H1 (cell line): ENCODE measurements around the gene RAMP3. TPM values are rescaled to one million over a fixed set of nuclear protein-coding genes. Genes with fewer than 3 reads are reported as not detected.

Experiments
- CTCF ChIA-PET: fragments of 300-600 bp; sonication (Branson Sonifier 250); formaldehyde crosslinking; loops from one replicate; lab custom pipeline; 2021; ENCODE audit not compliant: partially characterized antibody; lab: Charles Lee
- POLR2A ChIA-PET: fragments of 300-600 bp; sonication (Branson Sonifier 250); formaldehyde crosslinking; loops from one replicate; lab custom pipeline; 2021; ENCODE audit warnings: inconsistent platforms; ENCODE audit not compliant: partially characterized antibody; lab: Charles Lee
- DNase-seq, 2 experiments: peaks; one replicate each; pipeline versions ENCODE4 v3.0.0 to v3.0.0-alpha.2; 2010 to 2022; ENCODE audit warnings: low spot score in 2 of 2, low read depth in 1 of 2, mixed read lengths in 1 of 2
- FAIRE-seq: peaks from 2 replicates; lab custom pipeline; 2011; peaks lifted over from hg19 to GRCh38; lab: Jason Lieb, UNC
- H2AFZ ChIP-seq: 2 replicates; pipeline ENCODE4 v1.8.1; 2012; ENCODE audit warnings: low read length, inconsistent platforms
- H2AK5ac ChIP-seq: 2 replicates; pipeline ENCODE4 v1.6.1; 2013; ENCODE audit warnings: low read depth, low read length
- H2BK120ac ChIP-seq: replicated peaks from 2 replicates; pipeline ENCODE3; 2013; ENCODE audit warnings: low read depth, low read length, inconsistent platforms
- H2BK12ac ChIP-seq: 2 replicates; pipeline ENCODE4 v1.6.1; 2013; ENCODE audit warnings: low read depth, low read length
- H2BK15ac ChIP-seq: 2 replicates; pipeline ENCODE4 v1.6.1; 2013; ENCODE audit warnings: low read length
- H2BK20ac ChIP-seq: 2 replicates; pipeline ENCODE4 v1.6.1; 2013; ENCODE audit warnings: low read length
- H2BK5ac ChIP-seq: 2 replicates; pipeline ENCODE4 v1.6.1; 2013; ENCODE audit warnings: low read depth, low read length
- H3K14ac ChIP-seq: 2 replicates; pipeline ENCODE4 v1.6.1; 2013; ENCODE audit warnings: inconsistent platforms; ENCODE audit not compliant: insufficient read length
- H3K18ac ChIP-seq: 2 replicates; pipeline ENCODE4 v1.6.1; 2013; ENCODE audit warnings: low read length; ENCODE audit errors: extremely low read depth
- H3K23ac ChIP-seq: 2 replicates; pipeline ENCODE4 v1.6.1; 2013; ENCODE audit warnings: inconsistent platforms; ENCODE audit not compliant: insufficient read length
- H3K23me2 ChIP-seq: 2 replicates; pipeline ENCODE4 v1.6.1; 2013; ENCODE audit warnings: low read depth, low read length
- H3K27ac ChIP-seq: 2 replicates; pipeline ENCODE4 v1.6.1; 2011; ENCODE audit warnings: low read depth, low read length, inconsistent platforms
- H3K27me3 ChIP-seq, 4 experiments: replicated peaks in 1 of 4; 1 replicate in 1 of 4; 2 replicates in 3 of 4; pipeline versions ENCODE4 v1.6.1 to v1.8.1; 2011 to 2013; ENCODE audit warnings: low read length in 3 of 4, mild to moderate bottlenecking in 3 of 4, inconsistent platforms in 2 of 4, mixed read lengths in 2 of 4, moderate library complexity in 1 of 4; ENCODE audit not compliant: control insufficient read depth in 3 of 4, insufficient read depth in 3 of 4; ENCODE audit errors: extremely low read depth in 1 of 4
- H3K36me3 ChIP-seq, 4 experiments: 2 replicates each; pipeline versions ENCODE4 v1.6.1 to v1.8.1; 2011 to 2013; ENCODE audit warnings: mild to moderate bottlenecking in 4 of 4, low read length in 3 of 4, moderate library complexity in 2 of 4, control low read depth in 1 of 4, inconsistent platforms in 1 of 4; ENCODE audit not compliant: insufficient read depth in 4 of 4, control insufficient read depth in 2 of 4
- H3K4ac ChIP-seq: replicated peaks from 2 replicates; pipeline ENCODE3; 2013; ENCODE audit warnings: low read length, low read depth, mixed read lengths, inconsistent platforms; ENCODE audit not compliant: insufficient read length
- H3K4me1 ChIP-seq, 4 experiments: replicated peaks in 1 of 4; 1 replicate in 1 of 4; 2 replicates in 3 of 4; pipeline versions ENCODE4 v1.6.1 to v1.8.1; 2011 to 2013; ENCODE audit warnings: low read length in 3 of 4, inconsistent platforms in 2 of 4, mixed read lengths in 1 of 4; ENCODE audit not compliant: insufficient read depth in 4 of 4, control insufficient read depth in 3 of 4
- H3K4me2 ChIP-seq, 2 experiments: 2 replicates each; pipeline versions ENCODE4 v1.6.1 to v1.8.1; 2011 to 2013; ENCODE audit warnings: low read depth in 2 of 2, low read length in 2 of 2, control low read depth in 1 of 2, inconsistent platforms in 1 of 2, mild to moderate bottlenecking in 1 of 2; ENCODE audit not compliant: insufficient read depth in 1 of 2
- H3K4me3 ChIP-seq, 4 experiments: fragments of 200-600, 300-600 bp in 1 of 4; sonication (generic), shearing (Covaris generic), sonication (Bioruptor Twin) in 1 of 4; 2 replicates each; pipeline versions ENCODE4 v1.5.1 to v1.8.1; 2011 to 2016; ENCODE audit warnings: low read length in 4 of 4, low read depth in 3 of 4, control low read depth in 2 of 4, inconsistent platforms in 2 of 4, mild to moderate bottlenecking in 2 of 4, mixed read lengths in 1 of 4, moderate library complexity in 1 of 4; ENCODE audit not compliant: insufficient read depth in 2 of 4; ENCODE audit errors: extremely low read depth in 1 of 4
- H3K56ac ChIP-seq: replicated peaks from 2 replicates; pipeline ENCODE3; 2013; ENCODE audit warnings: low read depth, mild to moderate bottlenecking, mixed read lengths, low read length, inconsistent platforms; ENCODE audit not compliant: insufficient read length
- H3K79me1 ChIP-seq: 2 replicates; pipeline ENCODE4 v1.6.1; 2013; ENCODE audit warnings: low read depth, low read length, control low read depth
- H3K79me2 ChIP-seq, 2 experiments: 2 replicates each; pipeline versions ENCODE4 v1.6.1 to v1.8.1; 2012 to 2013; ENCODE audit warnings: low read length in 2 of 2, mild to moderate bottlenecking in 2 of 2, inconsistent platforms in 1 of 2; ENCODE audit not compliant: insufficient read depth in 2 of 2, control insufficient read depth in 1 of 2
- H3K9ac ChIP-seq, 4 experiments: replicated peaks in 1 of 4; 1 replicate in 1 of 4; 2 replicates in 3 of 4; pipeline versions ENCODE4 v1.6.1 to v1.8.1; 2011 to 2013; ENCODE audit warnings: low read depth in 3 of 4, low read length in 3 of 4, control low read depth in 2 of 4, mild to moderate bottlenecking in 2 of 4, moderate library complexity in 2 of 4, inconsistent platforms in 1 of 4; ENCODE audit errors: extremely low read depth in 1 of 4
- H3K9me3 ChIP-seq, 2 experiments: 2 replicates each; pipeline versions ENCODE4 v1.6.1 to v1.8.1; 2012 to 2013; ENCODE audit warnings: mild to moderate bottlenecking in 2 of 2, moderate library complexity in 2 of 2, control low read depth in 1 of 2, inconsistent platforms in 1 of 2, low read depth in 1 of 2, low read length in 1 of 2, mixed read lengths in 1 of 2; ENCODE audit not compliant: insufficient read depth in 2 of 2
- H4K20me1 ChIP-seq, 2 experiments: replicated peaks in 1 of 2; 2 replicates each; pipeline versions ENCODE3 to v1.8.1; 2011 to 2013; ENCODE audit warnings: inconsistent platforms in 2 of 2, low read length in 2 of 2, mild to moderate bottlenecking in 1 of 2; ENCODE audit not compliant: insufficient read depth in 2 of 2, control insufficient read depth in 1 of 2
- H4K5ac ChIP-seq: 2 replicates; pipeline ENCODE4 v1.6.1; 2013; ENCODE audit warnings: low read length, low read depth, mixed read lengths, inconsistent platforms; ENCODE audit not compliant: insufficient read length
- H4K8ac ChIP-seq: 2 replicates; pipeline ENCODE4 v1.8.0; 2013; ENCODE audit warnings: mild to moderate bottlenecking, moderate library complexity, low read length, inconsistent platforms; ENCODE audit not compliant: insufficient read depth; ENCODE audit errors: extremely low read depth
- H4K91ac ChIP-seq: replicated peaks from 2 replicates; pipeline ENCODE3; 2013; ENCODE audit warnings: low read length, mixed read lengths, inconsistent platforms; ENCODE audit not compliant: insufficient read length
- ASH2L ChIP-seq: fragments of 200-600, 300-600 bp; sonication (generic); IDR thresholded peaks from one replicate; pipeline ENCODE4 v1.7.1; 2017; ENCODE audit warnings: low read length
- MAFK ChIP-seq: IDR thresholded peaks from 2 replicates; pipeline ENCODE4 v1.6.1; 2012; ENCODE audit warnings: low read depth, mild to moderate bottlenecking, improper control_type of control experiment, low read length
- WGBS, 2 experiments: shearing (Covaris generic) in 1 of 2; methylation state at CpG; one replicate each; pipeline versions ENCODE4 v1.1.6 to v1.1.7; 2013 to 2015; ENCODE audit warnings: low lambda C conversion rate in 2 of 2, mixed read lengths in 2 of 2, inconsistent platforms in 1 of 2, low coverage in 1 of 2, missing lambda C conversion rate in 1 of 2; ENCODE audit not compliant: insufficient replicate concordance in 2 of 2, insufficient coverage in 1 of 2, insufficient read length in 1 of 2; ENCODE audit errors: extremely low coverage in 1 of 2, missing lambda C conversion rate in 1 of 2; 5-methylcytosine and 5-hydroxymethylcytosine counted together
- polyA plus RNA-seq, 7 experiments: library from polyadenylated mRNA; depleted of rRNA in 3 of 7; stranded (reverse) in 5 of 7; unstranded in 2 of 7; fragments of >200 nt in 5 of 7; fragments of 200-250 nt in 2 of 7; gene quantifications; 1 replicate in 5 of 7; 2 replicates in 1 of 7; 4 replicates in 1 of 7; pipeline versions ENCODE4 v1.2.1 to v1.2.3, GENCODE V29; 2011 to 2013; ENCODE audit warnings: missing spikeins in 2 of 7, mixed read lengths in 2 of 7
- total RNA-seq: library from RNA; stranded (reverse); fragmentation: NEBNext Ultra II Directional; extraction: Animal tissue kit (Norgen Biotek cat#: 25700); gene quantifications from 2 replicates; pipeline ENCODE4 v1.2.1, GENCODE V29; 2021

RAMP3 gene
- total and polyA plus RNA-seq, 2 of the 8 experiments (the other 6 are each of a cell fraction or from before 2014, with no cell fraction given): 0.88 to 0.98 TPM

GRCh38 chr7:45197461-45197860, 39.9 kb downstream of the RAMP3 start:
- no peaks in the 10 kb centered on the region for H3K79me1 ChIP-seq
- H4K8ac ChIP-seq: no peak overlapping the region
- no peak overlapping the region for H3K4me2 ChIP-seq
- no peaks in the 10 kb centered on the region for H3K9me3 ChIP-seq
- DNase-seq (no peak), FAIRE-seq (no peak)
- no peaks in the 10 kb centered on the region for H3K36me3 ChIP-seq
- no peak overlapping the region for H2BK20ac ChIP-seq
- 83% methylated on average over 2 of the region's 2 CpGs; no CpG with 5 or more reads in 1 of the 2 experiments for WGBS, 2 experiments
- no peak overlapping the region for H2AFZ ChIP-seq
- H2BK12ac ChIP-seq: no peak overlapping the region
- no peaks in the 10 kb centered on the region for H4K20me1 ChIP-seq
- no peak overlapping the region for H3K23ac ChIP-seq
- no peaks in the 10 kb centered on the region for H3K79me2 ChIP-seq
- H2BK5ac ChIP-seq: no peak overlapping the region
- H3K4me3 ChIP-seq: no peak overlapping the region
- no peak overlapping the region for H2BK15ac ChIP-seq
- ChIA-PET POLR2A (no interaction called here), CTCF (interaction anchor here (1.3 kb wide), 1 partner anchor 10 kb away, joined by 3 read pairs; no protein-coding TSS in a partner anchor)
- no peak overlapping the region for H3K18ac ChIP-seq
- no peaks in the 10 kb centered on the region for H3K27me3 ChIP-seq
- H2BK120ac ChIP-seq: no peak overlapping the region
- no peak overlapping the region for H3K14ac ChIP-seq
- no peak overlapping the region for H4K91ac ChIP-seq
- H3K9ac ChIP-seq: no peak overlapping the region
- TF ChIP-seq MAFK (no peak), ASH2L (no peak)
- no peak overlapping the region for H3K27ac ChIP-seq
- H3K4me1 ChIP-seq: no peaks in the 10 kb centered on the region
- no peak overlapping the region for H3K56ac ChIP-seq
- H4K5ac ChIP-seq: no peak overlapping the region
- H3K4ac ChIP-seq: no peak overlapping the region
- H2AK5ac ChIP-seq: no peak overlapping the region
- no peaks in the 10 kb centered on the region for H3K23me2 ChIP-seq
